Brain microvascular endothelial cell (primary cell): ENCODE results near the gene SOX18.

ENCODE experiments used
- DNase-seq: peaks from one replicate; pipeline ENCODE4 v3.0.0-alpha.2; 2020
- H3K27ac ChIP-seq: fragments of 250-450 bp; sonication (Bioruptor Pico); 2 replicates; pipeline ENCODE4 v1.5.1; 2020; ENCODE audit warnings: mild to moderate bottlenecking, moderate library complexity
- H3K27me3 ChIP-seq: fragments of 250-450 bp; sonication (Bioruptor Pico); replicated peaks from 2 replicates; pipeline ENCODE4 v1.5.1; 2020; ENCODE audit warnings: mild to moderate bottlenecking
- H3K36me3 ChIP-seq: fragments of 250-450 bp; sonication (Bioruptor Pico); replicated peaks from 2 replicates; pipeline ENCODE4 v1.5.1; 2020; ENCODE audit warnings: mild to moderate bottlenecking
- H3K4me3 ChIP-seq: 2 replicates; pipeline ENCODE4 v1.5.1; 2011; ENCODE audit warnings: low read depth, mild to moderate bottlenecking, control low read depth, low read length, moderate library complexity
- in situ Hi-C: cut with HindIII; loops from 2 replicates; pipeline ENCODE4 v1.10.0; 2017; ENCODE audit warnings: low sequenced_read_pairs, low pct_ligation_motif_present
- TF ChIP-seq, protein P1 (sequence below): IDR thresholded peaks from 2 replicates; pipeline ENCODE4 v1.5.1; 2011; ENCODE audit warnings: low read depth, mild to moderate bottlenecking, moderate library complexity, low read length, control low read depth, inconsistent platforms; ENCODE audit errors: missing control alignments

The SOX18 gene

DNA sequence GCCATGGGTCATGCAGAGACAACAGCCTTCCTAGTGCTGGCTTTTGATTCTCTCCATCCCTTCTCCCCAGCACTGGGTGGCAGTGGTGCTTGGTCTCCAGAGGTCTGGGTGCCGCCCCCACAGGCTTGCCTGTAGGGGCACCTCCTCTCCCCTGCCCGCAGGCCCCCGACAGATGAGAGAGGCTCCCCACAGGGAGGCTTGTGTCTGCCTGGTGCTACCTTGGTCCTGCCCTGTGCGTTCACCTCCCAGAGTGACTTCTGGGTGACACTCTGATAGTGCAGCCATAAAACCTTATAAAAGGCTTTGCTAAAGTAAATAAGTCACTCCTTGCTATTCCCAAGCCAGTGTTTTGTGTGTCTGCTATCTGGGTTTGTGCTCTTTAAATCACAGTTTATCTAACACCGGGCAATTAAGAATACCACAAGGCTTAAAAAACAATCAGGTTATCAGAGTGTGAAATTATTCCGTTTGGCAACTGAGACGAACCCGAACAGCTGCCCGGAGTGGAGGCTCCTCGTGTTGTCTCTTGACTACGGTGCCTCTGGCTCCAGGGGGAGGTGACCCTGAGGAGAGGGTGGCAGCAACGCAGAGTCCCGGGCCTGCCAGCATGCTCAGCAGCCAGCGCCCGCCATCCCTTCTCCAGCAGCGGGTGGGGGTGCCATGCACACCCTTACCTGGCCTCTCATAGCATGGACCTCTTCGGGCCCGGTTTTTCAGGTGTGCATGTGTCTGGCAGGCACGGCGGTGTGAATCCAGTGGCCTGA, 18.9 kb downstream of the SOX18 start:
- no peak for DNase-seq
- TF ChIP-seq, protein P1, sequence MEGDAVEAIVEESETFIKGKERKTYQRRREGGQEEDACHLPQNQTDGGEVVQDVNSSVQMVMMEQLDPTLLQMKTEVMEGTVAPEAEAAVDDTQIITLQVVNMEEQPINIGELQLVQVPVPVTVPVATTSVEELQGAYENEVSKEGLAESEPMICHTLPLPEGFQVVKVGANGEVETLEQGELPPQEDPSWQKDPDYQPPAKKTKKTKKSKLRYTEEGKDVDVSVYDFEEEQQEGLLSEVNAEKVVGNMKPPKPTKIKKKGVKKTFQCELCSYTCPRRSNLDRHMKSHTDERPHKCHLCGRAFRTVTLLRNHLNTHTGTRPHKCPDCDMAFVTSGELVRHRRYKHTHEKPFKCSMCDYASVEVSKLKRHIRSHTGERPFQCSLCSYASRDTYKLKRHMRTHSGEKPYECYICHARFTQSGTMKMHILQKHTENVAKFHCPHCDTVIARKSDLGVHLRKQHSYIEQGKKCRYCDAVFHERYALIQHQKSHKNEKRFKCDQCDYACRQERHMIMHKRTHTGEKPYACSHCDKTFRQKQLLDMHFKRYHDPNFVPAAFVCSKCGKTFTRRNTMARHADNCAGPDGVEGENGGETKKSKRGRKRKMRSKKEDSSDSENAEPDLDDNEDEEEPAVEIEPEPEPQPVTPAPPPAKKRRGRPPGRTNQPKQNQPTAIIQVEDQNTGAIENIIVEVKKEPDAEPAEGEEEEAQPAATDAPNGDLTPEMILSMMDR: no peak
- Histone ChIP-seq H3K27ac (no peak overlapping the region), H3K4me3 (no peak overlapping the region), H3K27me3 (no peaks in the 10 kb centered on the region), H3K36me3 (peaks cover 57% of the 10 kb centered on the region)
- in situ Hi-C loops: no loop called here

DNA sequence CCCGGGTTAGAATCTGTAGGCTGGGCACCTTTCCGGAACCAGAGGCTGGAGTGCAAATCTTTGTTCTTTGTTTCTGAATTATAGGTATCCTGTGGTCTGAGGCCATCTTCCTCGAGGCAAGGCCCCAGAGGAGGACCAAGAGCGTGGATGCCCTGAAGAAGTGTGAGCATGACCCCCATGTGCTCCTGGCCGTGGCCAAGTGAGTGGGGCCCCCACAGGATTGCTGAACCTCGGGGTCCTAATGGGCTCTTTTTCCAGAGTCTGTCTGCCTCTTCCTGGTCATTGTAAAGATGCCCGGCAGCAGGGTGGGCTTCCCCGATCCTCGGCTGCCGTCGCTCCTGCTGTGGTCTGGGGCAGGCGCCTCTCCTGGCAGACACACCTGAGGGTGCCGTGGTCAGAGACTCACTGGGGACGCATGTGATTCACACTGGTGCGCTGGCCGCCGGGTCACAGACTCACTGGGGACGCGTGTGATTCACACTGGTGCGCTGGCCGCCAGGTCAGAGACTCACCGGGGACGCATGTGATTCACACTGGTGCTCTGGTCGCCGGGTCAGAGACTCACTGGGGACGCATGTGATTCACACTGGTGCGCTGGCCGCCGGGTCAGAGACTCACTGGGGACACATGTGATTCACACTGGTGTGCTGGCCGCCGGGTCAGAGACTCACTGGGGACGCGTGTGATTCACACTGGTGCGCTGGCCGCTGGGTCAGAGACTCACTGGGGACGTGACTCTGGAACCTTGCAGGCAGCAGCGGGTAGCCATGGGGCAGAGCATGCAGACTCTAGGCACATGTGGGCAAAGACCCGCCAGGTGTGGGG, 19.9 kb downstream of the SOX18 start:
- TF ChIP-seq, protein P1: no peak
- peaks cover 67% of the 10 kb centered on the region for H3K36me3 ChIP-seq
- no peak for DNase-seq
- no peaks in the 10 kb centered on the region for H3K27me3 ChIP-seq
- H3K4me3 ChIP-seq: no peak overlapping the region
- no peak overlapping the region for H3K27ac ChIP-seq
- in situ Hi-C loops: no loop called here

DNA sequence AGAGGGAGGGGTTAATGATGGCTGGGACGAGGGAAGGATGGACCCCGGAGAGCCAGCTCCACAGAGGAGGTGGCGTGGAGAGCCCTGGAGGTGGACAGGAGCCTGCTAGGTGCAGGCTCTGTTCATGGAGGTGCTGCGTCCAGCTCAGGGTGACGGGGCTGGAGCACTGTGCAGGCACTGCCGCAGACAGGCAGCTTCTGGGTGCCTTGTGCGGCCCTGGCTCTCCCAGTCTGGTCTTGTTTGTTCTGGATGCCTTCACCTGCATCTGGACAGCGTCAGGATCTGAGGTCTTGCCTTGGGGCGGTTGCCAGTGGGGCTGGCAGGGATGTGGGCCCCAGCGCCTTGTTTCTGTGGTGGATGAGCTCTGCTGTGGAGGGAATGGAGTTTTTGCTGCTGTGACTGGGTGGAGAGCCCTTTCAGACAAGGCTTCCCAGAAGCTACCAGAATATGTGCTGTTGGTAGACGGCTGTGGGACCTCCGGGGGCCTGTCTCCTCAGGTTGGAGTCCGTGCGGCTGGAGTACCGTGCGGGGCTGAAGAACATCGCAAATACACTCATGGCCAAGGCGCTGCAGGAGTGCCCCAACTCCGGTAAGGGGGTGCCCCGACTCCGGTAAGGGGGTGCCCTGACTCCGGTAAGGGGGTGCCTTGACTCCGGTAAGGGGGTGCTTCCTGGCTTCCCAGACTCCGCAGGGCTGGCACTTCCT, 21.3 kb downstream of the SOX18 start:
- Histone ChIP-seq H3K27ac (no peak overlapping the region), H3K36me3 (peaks cover 73% of the 10 kb centered on the region), H3K27me3 (no peaks in the 10 kb centered on the region), H3K4me3 (no peak overlapping the region)
- TF ChIP-seq, protein P1: no peak
- in situ Hi-C loops: no loop called here
- no peak for DNase-seq

DNA sequence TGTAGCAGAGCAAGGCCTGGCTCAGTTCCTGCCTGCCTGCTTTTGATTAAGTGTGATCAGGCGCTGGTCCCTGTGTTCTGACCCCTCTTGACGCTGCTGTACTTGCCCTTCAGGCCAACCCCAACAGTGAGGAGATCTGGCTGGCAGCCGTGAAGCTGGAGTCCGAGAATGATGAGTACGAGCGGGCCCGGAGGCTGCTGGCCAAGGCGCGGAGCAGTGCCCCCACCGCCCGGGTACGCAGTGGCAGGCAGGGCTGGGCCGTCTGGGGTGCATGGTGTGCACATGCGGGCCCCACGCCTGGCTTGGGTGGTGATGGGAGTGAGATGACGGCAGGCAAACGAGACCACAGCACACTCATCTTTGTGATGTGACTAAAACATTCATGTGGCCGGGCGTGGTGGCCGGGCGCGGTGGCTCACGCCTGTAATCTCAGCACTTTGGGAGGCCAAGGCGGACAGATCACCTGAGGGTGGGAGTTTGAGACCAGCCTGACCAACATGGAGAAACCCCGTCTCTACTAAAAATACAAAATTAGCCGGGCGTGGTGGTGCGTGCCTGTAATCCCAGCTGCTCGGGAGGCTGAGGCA, 23.5 kb downstream of the SOX18 start:
- in situ Hi-C loops: no loop called here
- Histone ChIP-seq H3K4me3 (no peak overlapping the region), H3K27me3 (no peaks in the 10 kb centered on the region), H3K27ac (no peak overlapping the region), H3K36me3 (peaks cover 67% of the 10 kb centered on the region)
- TF ChIP-seq, protein P1: no peak
- no peak for DNase-seq

DNA sequence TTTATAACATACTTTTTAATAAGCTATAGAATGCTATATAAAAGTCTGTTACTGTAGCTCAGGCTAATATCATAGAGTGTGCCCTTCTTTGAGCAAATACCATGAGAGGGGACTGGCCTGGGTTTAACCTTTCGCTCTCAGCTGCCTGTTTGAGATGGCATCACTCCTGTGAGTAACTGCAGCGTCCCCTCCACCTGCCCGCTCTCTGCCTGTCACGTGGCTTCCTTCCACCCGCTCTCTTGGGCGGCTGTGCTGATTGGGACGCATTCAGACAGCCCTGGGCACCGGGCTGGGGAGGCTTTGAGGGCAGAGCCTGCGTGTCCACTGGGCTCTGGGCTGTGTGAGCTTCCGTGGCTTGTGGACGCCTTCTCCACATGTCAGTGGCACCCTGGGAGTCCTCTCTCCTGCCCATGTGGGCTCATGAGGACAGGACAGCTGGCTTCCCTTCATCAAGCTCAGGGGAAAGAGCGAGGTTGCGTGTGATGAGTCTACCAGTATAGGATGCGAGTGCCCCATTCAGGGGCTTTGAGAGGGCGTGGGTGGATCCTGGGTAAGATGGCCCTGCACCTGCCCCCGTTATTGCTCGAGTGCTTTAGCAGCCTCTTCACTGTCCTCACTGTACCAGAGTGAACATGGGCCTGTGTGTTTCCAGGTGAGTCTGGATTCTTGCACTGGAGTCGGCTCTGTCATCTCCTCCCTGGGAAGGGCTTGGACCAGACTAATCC, 24.2 kb downstream of the SOX18 start:
- Histone ChIP-seq H3K4me3 (no peak overlapping the region), H3K36me3 (peaks cover 63% of the 10 kb centered on the region), H3K27ac (no peak overlapping the region), H3K27me3 (no peaks in the 10 kb centered on the region)
- TF ChIP-seq, protein P1: no peak
- DNase-seq: no peak
- in situ Hi-C loops: no loop called here
